SK-N-SH (cell line): Measurements from ENCODE around the gene ASIP. TPM values are rescaled to one million over a fixed set of nuclear protein-coding genes. Genes with fewer than 3 reads are reported as not detected.
"Not testable (repeated sequence)": the region's sequence is repeated elsewhere in the genome, so short reads cannot be mapped to it uniquely, and the experiment has no call there.

Experiments used
- CTCF ChIA-PET: fragments of 300-600, 350-600 bp; formaldehyde crosslinking; extraction: SDS; loops from one replicate; lab custom pipeline; 2021; lab: Yijun Ruan, JAX
- POLR2A ChIA-PET: fragments of 350-600 bp; sonication (Branson Sonifier 250); formaldehyde crosslinking; extraction: SDS; loops from one replicate; lab custom pipeline; 2020; ENCODE audit warnings: antibody characterized with exemption, inconsistent platforms; lab: Yijun Ruan, JAX
- DNase-seq: peaks from one replicate; pipeline ENCODE4 v3.0.0; 2012
- H2AFZ ChIP-seq: fragments of 200-600 bp; sonication (generic); 2 replicates; pipeline ENCODE4 v1.8.1; 2016; ENCODE audit warnings: antibody characterized with exemption, mild to moderate bottlenecking, low read depth
- H3F3A ChIP-seq: fragments of 200-600 bp; sonication (generic); replicated peaks from 2 replicates; pipeline ENCODE3; 2016; ENCODE audit warnings: antibody characterized with exemption, mild to moderate bottlenecking; ENCODE audit not compliant: insufficient read depth
- H3K27ac ChIP-seq, 2 experiments: fragments of 200-500 bp in 1 of 2; fragments of 200-600 bp in 1 of 2; sonication (Bioruptor generic) in 1 of 2; sonication (generic), shearing (Covaris generic) in 1 of 2; 2 replicates each; pipeline versions ENCODE4 v1.5.1 to v1.6.1; 2014 to 2016; ENCODE audit warnings: low read depth in 2 of 2, inconsistent platforms in 1 of 2, low read length in 1 of 2, mild to moderate bottlenecking in 1 of 2, mixed read lengths in 1 of 2
- H3K27me3 ChIP-seq: fragments of 200-600 bp; sonication (generic), shearing (Covaris generic); 2 replicates; pipeline ENCODE4 v1.6.1; 2016; ENCODE audit warnings: mixed run types; ENCODE audit not compliant: insufficient read depth
- H3K36me3 ChIP-seq, 2 experiments: fragments of 200-500 bp in 1 of 2; fragments of 200-600 bp in 1 of 2; sonication (Bioruptor generic) in 1 of 2; sonication (generic) in 1 of 2; replicated peaks in 1 of 2; 2 replicates each; pipeline versions ENCODE3 to v1.5.1; 2014 to 2016; ENCODE audit warnings: low read length in 1 of 2, mild to moderate bottlenecking in 1 of 2; ENCODE audit not compliant: insufficient read depth in 2 of 2, control insufficient read depth in 1 of 2
- H3K4me1 ChIP-seq, 2 experiments: fragments of 200-500 bp in 1 of 2; fragments of 200-600 bp in 1 of 2; sonication (Bioruptor generic) in 1 of 2; sonication (generic), shearing (Covaris generic) in 1 of 2; 2 replicates each; pipeline versions ENCODE4 v1.5.1 to v1.6.1; 2014 to 2016; ENCODE audit warnings: low read depth in 1 of 2, low read length in 1 of 2, mixed run types in 1 of 2; ENCODE audit not compliant: insufficient read depth in 2 of 2, control insufficient read depth in 1 of 2
- H3K4me2 ChIP-seq: fragments of 200-600 bp; sonication (generic), shearing (Covaris generic); 2 replicates; pipeline ENCODE4 v1.6.1; 2017; ENCODE audit warnings: mixed run types
- H3K4me3 ChIP-seq, 2 experiments: fragments of 200-500 bp in 1 of 2; fragments of 200-600 bp in 1 of 2; sonication (Bioruptor generic) in 1 of 2; sonication (generic), shearing (Covaris generic) in 1 of 2; 2 replicates each; pipeline versions ENCODE4 v1.5.1 to v1.8.1; 2014 to 2016; ENCODE audit warnings: low read depth in 2 of 2, inconsistent platforms in 1 of 2, low read length in 1 of 2, mild to moderate bottlenecking in 1 of 2, mixed read lengths in 1 of 2, moderate library complexity in 1 of 2
- H3K79me2 ChIP-seq: fragments of 200-600 bp; sonication (generic); 2 replicates; pipeline ENCODE4 v1.8.1; 2017; ENCODE audit warnings: mild to moderate bottlenecking; ENCODE audit not compliant: insufficient read depth
- H3K9ac ChIP-seq: fragments of 200-600 bp; sonication (generic); 2 replicates; pipeline ENCODE4 v1.6.1; 2017; ENCODE audit warnings: mixed run types
- H3K9me2 ChIP-seq: fragments of 200-600 bp; sonication (generic); 2 replicates; pipeline ENCODE4 v1.6.1; 2017; ENCODE audit warnings: mixed run types
- H3K9me3 ChIP-seq: fragments of 200-600 bp; sonication (generic); 2 replicates; pipeline ENCODE4 v1.6.1; 2017; ENCODE audit warnings: mixed run types, mild to moderate bottlenecking, moderate library complexity
- H4K20me1 ChIP-seq: fragments of 200-600 bp; sonication (generic); 2 replicates; pipeline ENCODE4 v1.6.1; 2017; ENCODE audit warnings: mild to moderate bottlenecking, mixed run types; ENCODE audit not compliant: insufficient read depth
- CHD2 ChIP-seq: fragments of 150-350 bp; IDR thresholded peaks from 2 replicates; pipeline ENCODE4 v1.6.1; 2018; ENCODE audit warnings: low read length; ENCODE audit not compliant: partially characterized antibody
- CTCF ChIP-seq: fragments of 200-600 bp; sonication (generic); IDR thresholded peaks from 2 replicates; pipeline ENCODE4 v1.6.1; 2017; ENCODE audit warnings: antibody characterized with exemption, mild to moderate bottlenecking, moderate library complexity
- EP300 ChIP-seq, 2 experiments: IDR thresholded peaks; 2 replicates each; pipeline versions ENCODE4 v1.4.0 to v1.6.1; 2012; ENCODE audit warnings: borderline replicate concordance in 1 of 2, low read depth in 1 of 2, low read length in 1 of 2
- EZH2phosphoT487 ChIP-seq: fragments of 200-600 bp; sonication (generic); IDR thresholded peaks from 2 replicates; pipeline ENCODE4 v1.6.1; 2017; ENCODE audit warnings: low read depth, mixed run types, mild to moderate bottlenecking, antibody characterized with exemption, moderate library complexity, borderline replicate concordance
- FOSL2 ChIP-seq: IDR thresholded peaks from 2 replicates; pipeline ENCODE4 v1.4.0; 2012; ENCODE audit warnings: low read depth, mild to moderate bottlenecking, moderate library complexity, borderline replicate concordance
- FOXM1 ChIP-seq: IDR thresholded peaks from 2 replicates; pipeline ENCODE4 v1.4.0; 2012; ENCODE audit warnings: low read depth, mild to moderate bottlenecking
- GABPA ChIP-seq: IDR thresholded peaks from 2 replicates; pipeline ENCODE4 v1.4.0; 2012; ENCODE audit warnings: low read depth, mild to moderate bottlenecking
- JUND ChIP-seq: IDR thresholded peaks from 2 replicates; pipeline ENCODE4 v1.4.0; 2012
- MAX ChIP-seq: IDR thresholded peaks from 2 replicates; pipeline ENCODE4 v1.4.0; 2012; ENCODE audit warnings: low read depth
- MXI1 ChIP-seq: IDR thresholded peaks from 2 replicates; pipeline ENCODE4 v1.6.1; 2012; ENCODE audit warnings: mild to moderate bottlenecking, low read depth, low read length, improper control_type of control experiment
- PBX3 ChIP-seq: IDR thresholded peaks from 2 replicates; pipeline ENCODE4; 2012
- RFX5 ChIP-seq: IDR thresholded peaks from 2 replicates; pipeline ENCODE4 v1.6.1; 2012; ENCODE audit warnings: mild to moderate bottlenecking, improper control_type of control experiment, low read length
- TAF1 ChIP-seq: IDR thresholded peaks from 2 replicates; pipeline ENCODE4 v1.6.1; 2012; ENCODE audit warnings: low read depth, mild to moderate bottlenecking, low read length, moderate library complexity, borderline replicate concordance
- TCF12 ChIP-seq: IDR thresholded peaks from 2 replicates; pipeline ENCODE4 v1.4.0; 2012
- TEAD4 ChIP-seq: IDR thresholded peaks from 2 replicates; pipeline ENCODE4 v1.4.0; 2012; ENCODE audit warnings: mild to moderate bottlenecking, borderline replicate concordance; ENCODE audit not compliant: insufficient read depth
- WGBS: methylation state at CpG from one replicate; pipeline ENCODE4 v1.1.6; 2017; ENCODE audit warnings: low lambda C conversion rate; 5-methylcytosine and 5-hydroxymethylcytosine counted together
- polyA plus RNA-seq, 3 experiments: library from polyadenylated mRNA; depleted of rRNA; stranded (reverse); fragments of >200 nt; gene quantifications; 2 replicates each; pipeline ENCODE4 v1.2.3, GENCODE V29; 2012

The ASIP gene
- polyA plus RNA-seq, 1 of the 3 experiments (the other 2 are of a cell fraction) = 0.15 TPM

GRCh38 chr20:34222208-34222607 is 19.0 kb upstream of the ASIP start:
- WGBS = 35% methylated on average over 3 of the region's 3 CpGs
- DNase-seq = no peak
- CTCF ChIA-PET = no interaction called here

GRCh38 chr20:34224251-34224650 is 17.0 kb upstream of the ASIP start:
- H3K9me3 ChIP-seq, H4K20me1 ChIP-seq, H3K9me2 ChIP-seq, H3K4me1 ChIP-seq, POLR2A ChIA-PET, H3K36me3 ChIP-seq, H3F3A ChIP-seq, H3K9ac ChIP-seq, H3K27ac ChIP-seq, H3K4me2 ChIP-seq, CTCF ChIA-PET, DNase-seq, H3K4me3 ChIP-seq, H3K79me2 ChIP-seq, H3K27me3 ChIP-seq, H2AFZ ChIP-seq: not testable (repeated sequence)
- 90% methylated on average over 2 of the region's 2 CpGs for WGBS

More at GRCh38 chr20:34222208-34222607, 19.0 kb upstream of the ASIP start:
- Histone ChIP-seq H3K9ac (no peak overlapping the region), H3K36me3 (no peaks in the 10 kb centered on the region), H3K9me2 (no peaks in the 10 kb centered on the region), H3K4me1 (peaks cover 0 to 3% of the 10 kb centered on the region in 2 experiments; a peak in 1 of 4 replicates), H3F3A (no peaks in the 10 kb centered on the region), H3K4me2 (no peak overlapping the region), H4K20me1 (no peaks in the 10 kb centered on the region), H3K4me3 (no peak overlapping the region), H3K27me3 (no peaks in the 10 kb centered on the region), H3K79me2 (no peaks in the 10 kb centered on the region), H3K27ac (no peak overlapping the region), H2AFZ (no peak overlapping the region), H3K9me3 (no peaks in the 10 kb centered on the region)
- POLR2A ChIA-PET = no interaction called here
- 0 out of 2 replicates have a peak, but pooled peaks have one; percentile 4 for TF ChIP-seq JUND
- TF ChIP-seq MAX = no peak
- no peak for TF ChIP-seq RFX5
- TF ChIP-seq TCF12 = peak; percentile 65

- Histone ChIP-seq H3K4me2 (no peak overlapping the region), H3K27me3 (no peaks in the 10 kb centered on the region), H2AFZ (no peak overlapping the region), H3K79me2 (no peaks in the 10 kb centered on the region), H3K4me3 (no peak overlapping the region), H3K27ac (no peak overlapping the region), H3K9me2 (no peaks in the 10 kb centered on the region), H3K36me3 (no peaks in the 10 kb centered on the region), H3F3A (no peaks in the 10 kb centered on the region), H3K9me3 (peaks cover 1% of the 10 kb centered on the region; the same call in 1 of the 2 replicates), H3K9ac (no peak overlapping the region), H4K20me1 (no peaks in the 10 kb centered on the region), H3K4me1 (no peaks in the 10 kb centered on the region)
- ChIA-PET POLR2A (no interaction called here), CTCF (interaction anchor here (0.9 kb wide), 1 partner anchor 24 kb away, joined by 3 read pairs; no protein-coding TSS in a partner anchor)
- DNase-seq = no peak
- no peak for TF ChIP-seq FOXM1
- no peak for TF ChIP-seq PBX3
- TF ChIP-seq TEAD4 = no peak
- no peak for TF ChIP-seq EZH2phosphoT487
- no peak for TF ChIP-seq TAF1
- TF ChIP-seq GABPA = no peak
- TF ChIP-seq CHD2 = no peak
- no peak for TF ChIP-seq RFX5
- no peak for TF ChIP-seq MXI1
- TF ChIP-seq FOSL2 = no peak
- no peak for TF ChIP-seq CTCF
- no peak for TF ChIP-seq EP300 (IDR thresholded peaks at IDR 0.05; ENCODE audit: borderline replicate concordance in 1 of 2, low read depth in 1 of 2, low read length in 1 of 2)
Observed at GRCh38 chr20:34231634-34232033, 9.6 kb upstream of the ASIP start.
